ENCODE results near the gene LGALS9B. TPM values are rescaled to one million over a fixed set of nuclear protein-coding genes. Genes with fewer than 3 reads are reported as not detected.
"Not testable (repeated sequence)": the region's sequence is repeated elsewhere in the genome, so short reads cannot be mapped to it uniquely, and the experiment has no call there.

Gene LGALS9B
- total and polyA plus RNA-seq, 2 of the 4 experiments (the other 2 are of a cell fraction) = not detected

- H3K4me1 ChIP-seq (ENCODE audit: control insufficient read depth, insufficient read depth, low read length); ATAC-seq (ENCODE audit: low read depth); H3K18ac ChIP-seq (ENCODE audit: low read depth, low read length); H3K14ac ChIP-seq (replicated peaks; ENCODE audit: low read depth, low read length); H2BK120ac ChIP-seq (ENCODE audit: low read depth, low read length); in situ Hi-C loops (cut with MboI; ENCODE audit: low sequenced_read_pairs); H3K4me2 ChIP-seq (ENCODE audit: low read depth, low read length); H2BK15ac ChIP-seq (ENCODE audit: low read depth, low read length); H2AK9ac ChIP-seq (replicated peaks; ENCODE audit: low read depth, low read length, poor library complexity); H2AK5ac ChIP-seq (ENCODE audit: low read depth, low read length); H3K9ac ChIP-seq (ENCODE audit: low read depth, low read length); DNase-seq; H4K8ac ChIP-seq (ENCODE audit: low read depth in 2 of 2, low read length in 2 of 2); H2BK5ac ChIP-seq (ENCODE audit: low read depth, low read length, poor library complexity, severe bottlenecking); H3K4me3 ChIP-seq (ENCODE audit: insufficient read depth, low read depth, low read length); POLR2A ChIA-PET (ENCODE audit: unreplicated experiment); H2AFZ ChIP-seq (replicated peaks; ENCODE audit: low read length, poor library complexity); H4K91ac ChIP-seq (ENCODE audit: insufficient read depth, low read depth, low read length); H3K56ac ChIP-seq (ENCODE audit: extremely low read depth, insufficient read depth, low read length); H3K27me3 ChIP-seq (ENCODE audit: control insufficient read depth, insufficient read depth, low read length); H4K20me1 ChIP-seq (ENCODE audit: insufficient read depth, low read length); H3K23ac ChIP-seq (ENCODE audit: low read depth, low read length); dilution Hi-C loops (cut with HindIII; ENCODE audit: low sequenced_read_pairs, unreplicated experiment); BruUV-seq (replicated peaks); CTCF ChIA-PET; H2BK20ac ChIP-seq (ENCODE audit: low read depth, low read length); H4K5ac ChIP-seq (ENCODE audit: low read depth, low read length); H3K4ac ChIP-seq (ENCODE audit: low read depth, low read length); H3K27ac ChIP-seq (ENCODE audit: insufficient read depth, low read length); H3K9me3 ChIP-seq (ENCODE audit: control insufficient read depth, insufficient read depth, low read length); H3K36me3 ChIP-seq (ENCODE audit: control insufficient read depth, insufficient read depth, low read length); H3K9me1 ChIP-seq (ENCODE audit: insufficient read depth, low read length); H3K79me1 ChIP-seq (ENCODE audit: low read depth in 1 of 2, low read length in 2 of 2); intact Hi-C loops (cut with micrococcal nuclease): not testable (repeated sequence)
- no CpG with 5 or more reads among the region's 26 CpGs for WGBS, 2 experiments (ENCODE audit: extremely low coverage in 2 of 2, insufficient read length in 1 of 2)
Observed at GRCh38 chr17:20447534-20448321, 19.6 kb downstream of the LGALS9B start.

All from IMR-90 (cell line).